Astrocyte of the hippocampus (primary cell): ENCODE results near the gene TERC.
"Not testable (repeated sequence)": the region's sequence is repeated elsewhere in the genome, so short reads cannot be mapped to it uniquely, and the experiment has no call there.

Experiments
- DNase-seq: peaks from one replicate; pipeline ENCODE4 v3.0.0; 2011; ENCODE audit warnings: low read depth, low spot score

Gene TERC

DNA sequence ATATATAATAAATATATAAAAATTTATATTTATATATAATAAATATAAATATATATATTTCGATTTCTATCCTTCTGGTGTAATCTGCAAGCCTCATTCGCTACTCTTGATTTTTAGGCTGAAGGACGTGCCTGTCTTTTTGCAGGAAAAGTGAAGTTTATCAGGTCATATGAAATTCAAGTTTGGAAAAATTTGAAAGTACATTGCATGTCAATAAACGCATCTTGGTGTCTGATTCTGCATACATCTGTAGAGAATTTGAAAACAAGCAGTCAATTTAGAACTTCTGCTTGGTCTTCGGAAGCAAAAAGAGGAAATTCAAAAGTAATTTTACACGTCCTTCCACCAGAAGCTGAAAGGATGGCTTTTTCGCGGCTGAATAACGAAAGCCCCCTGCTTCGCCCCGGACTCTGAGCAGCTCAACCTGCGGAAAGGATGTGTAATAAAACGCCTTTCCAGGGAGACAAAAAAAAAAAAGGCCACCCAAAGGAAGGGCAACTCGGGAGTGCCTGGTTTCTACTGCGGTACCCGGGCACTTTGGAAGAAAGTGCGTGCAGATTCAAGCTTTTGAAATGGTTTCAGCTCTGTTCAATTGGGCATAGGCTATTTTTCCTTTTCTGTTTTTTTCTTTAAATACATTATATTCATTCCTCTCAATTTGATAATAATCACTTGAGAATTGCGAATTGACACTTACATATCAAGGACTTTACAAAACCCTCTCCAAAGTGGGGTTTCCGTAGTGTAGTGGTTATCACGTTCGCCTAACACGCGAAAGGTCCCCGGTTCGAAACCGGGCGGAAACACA is 6.8 kb upstream of the TERC start:
- peak; percentile 83 for DNase-seq

DNA sequence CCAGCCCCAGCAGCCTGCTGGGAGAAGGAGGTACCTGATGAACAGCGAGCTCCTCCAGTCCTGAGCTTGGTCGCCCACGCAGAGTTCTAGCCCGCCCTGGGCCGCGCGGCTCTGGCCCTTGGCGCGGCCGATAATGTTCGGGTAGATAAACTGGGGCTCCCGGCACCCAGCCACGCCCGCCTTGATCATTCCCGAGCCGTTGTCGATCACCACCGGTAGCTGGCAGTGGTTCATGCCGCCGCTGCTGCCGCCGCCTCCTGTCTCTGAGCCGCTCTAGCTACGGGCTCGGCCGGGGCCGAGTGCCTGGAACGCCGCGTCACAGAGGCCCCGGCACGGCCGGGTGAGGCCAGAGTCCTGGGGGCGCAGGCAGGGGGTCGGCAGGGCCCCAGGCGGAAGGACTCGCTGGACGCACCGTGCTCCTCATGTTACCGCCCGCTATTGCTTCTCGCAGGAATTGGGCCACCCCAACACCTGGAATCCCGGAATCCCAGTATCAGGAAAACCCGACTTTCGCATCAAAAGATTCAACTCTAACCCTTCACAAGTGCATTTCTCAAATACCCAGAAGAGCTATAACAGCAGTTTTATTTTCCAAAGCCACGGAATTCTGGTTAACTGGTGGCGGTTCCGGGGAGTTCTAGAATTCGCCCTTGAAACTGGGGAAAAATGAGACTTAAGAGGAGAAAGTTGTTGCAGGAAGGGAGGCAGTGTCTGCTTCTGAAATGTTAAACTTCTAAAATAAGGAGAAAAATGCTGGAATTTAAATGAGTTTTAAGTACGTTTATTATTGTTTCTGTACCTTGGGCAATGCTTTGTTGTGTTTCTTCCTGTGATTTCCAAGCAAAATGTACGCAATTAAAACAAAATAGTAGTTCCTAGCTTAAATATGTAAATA is 4.7 kb upstream of the TERC start, which contains the start of gene ACTRT3:
Gene ACTRT3, minus strand, starts transcription at position 275 of the 895 bp plus-strand sequence. Its CDS starts 41 bp downstream, at position 234.
- DNase-seq: peak; percentile 83

DNA sequence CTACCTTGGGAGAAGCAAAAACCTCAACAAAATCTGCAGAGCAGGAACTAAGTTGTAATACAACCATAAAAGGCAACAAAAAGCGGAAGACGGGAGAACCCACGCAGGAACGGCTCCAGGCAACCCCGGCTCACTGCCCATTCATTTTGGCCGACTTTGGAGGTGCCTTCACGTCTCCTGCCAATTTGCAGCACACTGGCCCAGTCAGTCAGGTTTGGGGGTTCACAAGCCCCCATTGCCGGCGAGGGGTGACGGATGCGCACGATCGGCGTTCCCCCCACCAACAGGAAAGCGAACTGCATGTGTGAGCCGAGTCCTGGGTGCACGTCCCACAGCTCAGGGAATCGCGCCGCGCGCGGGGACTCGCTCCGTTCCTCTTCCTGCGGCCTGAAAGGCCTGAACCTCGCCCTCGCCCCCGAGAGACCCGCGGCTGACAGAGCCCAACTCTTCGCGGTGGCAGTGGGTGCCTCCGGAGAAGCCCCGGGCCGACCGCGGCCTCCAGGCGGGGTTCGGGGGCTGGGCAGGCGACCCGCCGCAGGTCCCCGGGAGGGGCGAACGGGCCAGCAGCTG is 463 bp downstream of the TERC start:
- peak; percentile 65 for DNase-seq

GRCh38 chr3:169760479-169760878 is 4.4 kb downstream of the TERC start:
- peak; percentile 45 for DNase-seq

DNA sequence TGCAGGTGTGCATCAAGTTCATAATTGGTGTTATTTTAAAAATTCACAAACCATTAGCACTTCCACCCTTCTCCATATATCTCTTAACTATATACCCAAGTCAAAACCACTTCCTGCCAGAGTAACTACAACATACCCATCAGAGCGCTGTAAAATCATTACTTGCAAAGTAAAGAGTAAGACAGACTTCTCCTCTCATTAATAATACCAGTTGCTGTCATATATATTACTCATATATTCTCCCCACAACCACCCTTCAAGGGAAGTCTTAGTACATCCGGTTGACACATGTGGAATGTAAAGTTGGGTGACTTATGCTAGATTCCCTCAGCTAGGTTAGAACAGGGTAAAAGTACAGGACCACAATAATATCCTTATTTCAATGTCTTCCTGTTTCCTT is 5.6 kb downstream of the TERC start:
- DNase-seq: no peak

GRCh38 chr3:169758359-169758994 is 6.4 kb downstream of the TERC start:
- DNase-seq: no peak

- DNase-seq: no peak
Measured at GRCh38 chr3:169755488-169755887, 9.4 kb downstream of the TERC start.

- DNase-seq: no peak
Measured at GRCh38 chr3:169754711-169755110, 10.1 kb downstream of the TERC start.

DNA sequence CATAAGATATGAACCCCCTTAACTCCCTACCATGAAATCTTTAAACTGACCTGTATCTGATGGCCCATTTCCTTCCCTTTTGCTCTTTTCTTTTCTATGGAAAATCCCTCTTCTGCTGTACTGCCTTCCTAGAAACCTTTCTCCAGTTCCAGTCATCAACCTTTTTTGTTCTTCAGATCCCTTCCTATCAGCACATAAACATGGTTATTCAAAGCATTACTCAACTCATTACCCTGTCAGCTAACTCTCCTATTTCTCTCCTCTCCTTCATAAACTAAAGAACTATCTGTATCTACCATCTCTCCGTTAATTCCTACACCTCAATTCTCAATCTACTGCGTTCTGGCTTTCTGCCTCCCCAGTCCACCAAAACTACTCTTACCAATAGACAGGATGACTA is 13.0 kb downstream of the TERC start:
- no peak for DNase-seq

DNA sequence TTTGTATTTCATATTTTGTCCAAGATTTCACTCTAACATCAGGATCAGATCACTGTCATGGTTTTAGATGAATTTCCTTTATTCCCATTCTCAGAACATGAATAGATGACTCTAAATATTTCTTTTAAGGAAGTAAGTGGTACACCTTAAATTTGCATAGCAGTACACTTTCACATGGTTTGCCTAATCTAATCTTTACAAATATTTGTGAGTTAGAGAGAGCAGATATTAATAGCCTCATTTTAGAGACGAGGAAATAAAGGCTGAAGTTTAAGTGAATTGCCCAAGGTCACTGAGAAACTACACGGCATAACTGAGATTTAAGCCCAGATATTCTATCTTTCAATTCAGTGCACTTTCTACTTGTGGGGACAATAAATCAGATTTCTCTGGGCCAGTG is 14.2 kb downstream of the TERC start:
- no peak for DNase-seq

GRCh38 chr3:169748670-169749069 is 16.2 kb downstream of the TERC start:
- DNase-seq: no peak

- DNase-seq: no peak
Measured at GRCh38 chr3:169746924-169747323, 17.9 kb downstream of the TERC start.

GRCh38 chr3:169744366-169745054 is 20.4 kb downstream of the TERC start:
- DNase-seq: peak; percentile 10

DNA sequence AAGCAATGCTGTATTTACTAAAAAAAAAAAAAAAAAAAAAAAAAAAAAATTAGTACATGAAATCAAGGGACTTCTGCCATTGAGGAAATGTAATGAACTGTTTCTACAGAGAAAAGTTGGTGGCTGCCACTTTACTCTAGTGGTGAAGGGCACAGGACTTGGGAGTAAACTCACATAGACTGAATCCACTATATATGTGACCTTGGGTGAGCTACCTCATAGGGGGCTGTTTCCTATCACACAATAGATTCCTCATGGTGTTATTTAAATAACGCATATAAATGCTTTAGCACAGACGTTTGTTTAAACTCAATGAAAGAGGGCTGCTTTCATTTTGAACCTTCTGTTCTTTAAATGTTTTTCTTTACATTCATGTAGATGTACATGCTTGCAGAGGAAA is 25.8 kb downstream of the TERC start:
- no peak for DNase-seq

DNA sequence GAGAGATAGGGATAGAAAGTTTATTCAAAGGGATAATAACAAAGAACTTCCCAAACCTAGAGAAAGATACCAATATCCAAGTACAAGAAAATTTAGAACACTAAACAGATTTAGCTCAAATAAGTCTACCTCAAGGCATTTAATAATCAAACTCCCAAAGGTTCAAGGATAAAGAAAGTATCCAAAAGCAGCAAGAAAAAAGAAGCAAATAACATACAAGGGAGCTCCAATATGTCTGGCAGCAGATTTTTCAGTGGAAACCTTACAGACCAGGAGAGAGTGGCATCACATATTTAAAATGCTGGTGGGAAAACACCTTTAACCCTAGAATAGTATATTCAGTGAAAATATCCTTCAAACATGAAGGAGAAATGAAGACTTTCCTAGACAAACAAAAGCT is 33.0 kb downstream of the TERC start:
- not testable (repeated sequence) for DNase-seq

GRCh38 chr3:169722724-169723123 is 42.1 kb downstream of the TERC start:
- no peak for DNase-seq

- DNase-seq: not testable (repeated sequence)
Measured at GRCh38 chr3:169718415-169718814, 46.4 kb downstream of the TERC start.
